HEK293 (cell line): ENCODE results near the gene SLC25A12.
"Not testable (repeated sequence)": the region's sequence is repeated elsewhere in the genome, so short reads cannot be mapped to it uniquely, and the experiment has no call there.

ENCODE experiments used
- RBAK ChIP-seq: fragments of 450-650 bp; formaldehyde crosslinking; IDR thresholded peaks from 2 replicates; pipeline ENCODE4 v1.5.1; 2016; ENCODE audit warnings: missing biosample characterization, missing genetic modification characterization
- SP3 ChIP-seq: fragments of 450-650 bp; formaldehyde crosslinking; IDR thresholded peaks from 2 replicates; pipeline ENCODE4 v1.5.1; 2016; ENCODE audit warnings: missing biosample characterization, missing genetic modification characterization
- YY1 ChIP-seq: fragments of 450-650 bp; formaldehyde crosslinking; IDR thresholded peaks from 2 replicates; pipeline ENCODE4 v1.5.1; 2018; ENCODE audit warnings: missing biosample characterization, missing genetic modification characterization
- ZBTB20 ChIP-seq: fragments of 450-650 bp; formaldehyde crosslinking; IDR thresholded peaks from 2 replicates; pipeline ENCODE4 v1.5.1; 2016; ENCODE audit warnings: missing biosample characterization, missing genetic modification characterization
- ZFP3 ChIP-seq: fragments of 450-650 bp; formaldehyde crosslinking; IDR thresholded peaks from 2 replicates; pipeline ENCODE4 v1.5.1; 2016; ENCODE audit warnings: low read depth, missing biosample characterization, missing genetic modification characterization
- ZNF354C ChIP-seq: fragments of 450-650 bp; formaldehyde crosslinking; IDR thresholded peaks from 2 replicates; pipeline ENCODE4 v1.5.1; 2016; ENCODE audit warnings: missing biosample characterization, missing genetic modification characterization, low read depth, borderline replicate concordance
- ZNF433 ChIP-seq: fragments of 450-650 bp; formaldehyde crosslinking; IDR thresholded peaks from 2 replicates; pipeline ENCODE4 v1.5.1; 2016; ENCODE audit warnings: missing biosample characterization, missing genetic modification characterization, low read depth
- ZNF624 ChIP-seq: fragments of 450-650 bp; formaldehyde crosslinking; IDR thresholded peaks from 2 replicates; pipeline ENCODE4 v1.5.1; 2017; ENCODE audit warnings: missing biosample characterization, missing genetic modification characterization

DNA sequence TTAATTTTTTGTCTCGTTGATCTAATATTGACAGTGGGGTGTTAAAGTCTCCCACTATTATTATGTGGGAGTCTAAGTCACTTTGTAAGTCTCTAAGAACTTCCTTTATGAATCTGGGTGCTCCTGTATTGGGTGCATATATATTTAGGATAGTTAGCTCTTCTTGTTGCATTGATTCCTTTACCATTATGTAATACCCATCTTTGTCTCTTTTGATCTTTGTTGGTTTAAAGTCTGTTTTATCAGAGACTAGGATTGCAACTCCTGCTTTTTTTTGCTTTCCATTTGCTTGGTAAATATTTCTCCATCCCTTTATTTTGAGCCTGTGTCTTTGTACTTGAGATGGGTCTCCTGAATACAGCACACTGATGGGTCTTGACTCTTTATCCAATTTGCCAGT is 135.3 kb downstream of the SLC25A12 start:
- not testable (repeated sequence) for TF ChIP-seq ZNF624 (tag by site-specific recombination); ZBTB20; YY1 (tag by site-specific recombination); SP3 (tag by site-specific recombination); ZNF354C (tag by site-specific recombination); ZNF433 (tag by site-specific recombination); ZFP3 (tag by site-specific recombination); RBAK (tag by site-specific recombination)
